H9 (cell line): ENCODE measurements around the gene THSD4. TPM values are rescaled to one million over a fixed set of nuclear protein-coding genes. Genes with fewer than 3 reads are reported as not detected.

Source experiments
- DNase-seq: peaks from one replicate; pipeline ENCODE4 v3.0.0-alpha.2; 2017
- H2AFZ ChIP-seq: one replicate; pipeline ENCODE4 v1.6.1; 2013; ENCODE audit warnings: mild to moderate bottlenecking, low read length, control low read depth, moderate library complexity
- H2AK5ac ChIP-seq: 2 replicates; pipeline ENCODE4 v1.6.1; 2013; ENCODE audit warnings: low read length, control low read depth, mixed read lengths; ENCODE audit not compliant: insufficient read length
- H2BK120ac ChIP-seq: one replicate; pipeline ENCODE4 v1.6.1; 2013; ENCODE audit warnings: low read depth, mild to moderate bottlenecking, low read length, control low read depth, inconsistent platforms; ENCODE audit not compliant: poor library complexity, severe bottlenecking
- H2BK12ac ChIP-seq: 2 replicates; pipeline ENCODE4 v1.6.1; 2013; ENCODE audit warnings: low read length, control low read depth, mixed read lengths, low read depth; ENCODE audit not compliant: insufficient read length
- H2BK15ac ChIP-seq: 2 replicates; pipeline ENCODE4 v1.6.1; 2013; ENCODE audit warnings: low read depth, low read length, control low read depth
- H2BK20ac ChIP-seq: one replicate; pipeline ENCODE4 v1.6.1; 2013; ENCODE audit warnings: low read depth, mild to moderate bottlenecking, low read length, control low read depth, inconsistent platforms; ENCODE audit not compliant: poor library complexity, severe bottlenecking
- H2BK5ac ChIP-seq: 2 replicates; pipeline ENCODE4 v1.6.1; 2013; ENCODE audit warnings: low read length, control low read depth, mixed read lengths; ENCODE audit not compliant: insufficient read length
- H3K14ac ChIP-seq: 2 replicates; pipeline ENCODE4 v1.6.1; 2013; ENCODE audit warnings: low read length, control low read depth; ENCODE audit not compliant: insufficient read depth
- H3K18ac ChIP-seq: 2 replicates; pipeline ENCODE4 v1.6.1; 2013; ENCODE audit warnings: low read depth, mild to moderate bottlenecking, mixed read lengths, low read length, control low read depth; ENCODE audit not compliant: insufficient read length
- H3K23ac ChIP-seq: 2 replicates; pipeline ENCODE4 v1.6.1; 2013; ENCODE audit warnings: low read length, control low read depth, mixed read lengths, low read depth; ENCODE audit not compliant: insufficient read length
- H3K23me2 ChIP-seq: 2 replicates; pipeline ENCODE4 v1.6.1; 2013; ENCODE audit warnings: low read depth, mild to moderate bottlenecking, mixed read lengths, low read length, control low read depth; ENCODE audit not compliant: insufficient read length, poor library complexity, severe bottlenecking
- H3K27ac ChIP-seq: 2 replicates; pipeline ENCODE4 v1.5.1; 2013; ENCODE audit warnings: low read length, control low read depth, mixed read lengths, low read depth; ENCODE audit not compliant: insufficient read length
- H3K27me3 ChIP-seq: 2 replicates; pipeline ENCODE4 v1.6.1; 2013; ENCODE audit warnings: low read length, control low read depth, inconsistent platforms; ENCODE audit not compliant: insufficient read depth
- H3K4ac ChIP-seq: 2 replicates; pipeline ENCODE4 v1.6.1; 2013; ENCODE audit warnings: low read depth, mild to moderate bottlenecking, control low read depth, inconsistent platforms, low read length, moderate library complexity
- H3K4me1 ChIP-seq: 2 replicates; pipeline ENCODE4 v1.6.1; 2013; ENCODE audit warnings: low read length, control low read depth, inconsistent platforms; ENCODE audit not compliant: insufficient read depth
- H3K4me2 ChIP-seq: 2 replicates; pipeline ENCODE4 v1.6.1; 2013; ENCODE audit warnings: low read length, control low read depth, mixed read lengths; ENCODE audit not compliant: insufficient read length, insufficient read depth
- H3K56ac ChIP-seq: 2 replicates; pipeline ENCODE4 v1.6.1; 2013; ENCODE audit warnings: low read depth, mild to moderate bottlenecking, mixed read lengths, low read length, control low read depth; ENCODE audit not compliant: insufficient read length
- H3K79me1 ChIP-seq: 2 replicates; pipeline ENCODE4 v1.6.1; 2013; ENCODE audit warnings: low read depth, mild to moderate bottlenecking, moderate library complexity, low read length, control low read depth, inconsistent platforms; ENCODE audit not compliant: insufficient read depth, poor library complexity, severe bottlenecking
- H3K79me2 ChIP-seq: 2 replicates; pipeline ENCODE4 v1.6.1; 2013; ENCODE audit warnings: low read length, control low read depth, inconsistent platforms; ENCODE audit not compliant: insufficient read depth
- H3K9ac ChIP-seq: 2 replicates; pipeline ENCODE4 v1.6.1; 2013; ENCODE audit warnings: low read length, control low read depth, mixed read lengths; ENCODE audit not compliant: insufficient read length; ENCODE audit errors: extremely low read depth
- H3K9me3 ChIP-seq: one replicate; pipeline ENCODE4 v1.6.1; 2013; ENCODE audit warnings: low read depth, low read length, inconsistent platforms; ENCODE audit not compliant: control insufficient read depth
- H3T11ph ChIP-seq: one replicate; pipeline ENCODE4 v1.6.1; 2013; ENCODE audit warnings: mild to moderate bottlenecking, low read length, control low read depth, inconsistent platforms
- H4K20me1 ChIP-seq: one replicate; pipeline ENCODE4 v1.6.1; 2013; ENCODE audit not compliant: control insufficient read depth, insufficient read length, insufficient read depth
- H4K5ac ChIP-seq: 2 replicates; pipeline ENCODE4 v1.6.1; 2013; ENCODE audit warnings: low read depth, mild to moderate bottlenecking, mixed read lengths, low read length, control low read depth; ENCODE audit not compliant: insufficient read length
- H4K8ac ChIP-seq: replicated peaks from 2 replicates; pipeline ENCODE4 v1.6.1; 2013; ENCODE audit warnings: low read length, control low read depth, mixed read lengths, low read depth; ENCODE audit not compliant: insufficient read length
- H4K91ac ChIP-seq: 2 replicates; pipeline ENCODE4 v1.6.1; 2013; ENCODE audit warnings: low read depth, mild to moderate bottlenecking, moderate library complexity, mixed read lengths, low read length, control low read depth; ENCODE audit not compliant: insufficient read length
- H3K27ac Mint-ChIP-seq, 3 experiments: 2 replicates in 2 of 3; 3 replicates in 1 of 3; pipeline ENCODE4 v1.8.0; 2020 to 2021; ENCODE audit warnings: mixed read lengths in 3 of 3, mild to moderate bottlenecking in 1 of 3, moderate library complexity in 1 of 3
- H3K27me3 Mint-ChIP-seq: 2 replicates; pipeline ENCODE4 v1.8.0; 2021; ENCODE audit warnings: low read depth, mild to moderate bottlenecking, moderate library complexity, mixed read lengths
- H3K36me3 Mint-ChIP-seq, 3 experiments: 2 replicates in 2 of 3; 3 replicates in 1 of 3; pipeline ENCODE4 v1.8.0; 2020 to 2021; ENCODE audit warnings: low read depth in 3 of 3, mixed read lengths in 3 of 3; ENCODE audit not compliant: insufficient read depth in 1 of 3
- H3K4me1 Mint-ChIP-seq, 2 experiments: 2 replicates each; pipeline ENCODE4 v1.8.0; 2020; ENCODE audit warnings: mixed read lengths in 2 of 2
- H3K4me3 Mint-ChIP-seq, 2 experiments: 2 replicates in 1 of 2; 3 replicates in 1 of 2; pipeline ENCODE4 v1.8.0; 2020 to 2021; ENCODE audit warnings: mild to moderate bottlenecking in 2 of 2, mixed read lengths in 2 of 2, moderate library complexity in 1 of 2
- H3K9me3 Mint-ChIP-seq, 2 experiments: 2 replicates in 1 of 2; 3 replicates in 1 of 2; pipeline ENCODE4 v1.8.0; 2020; ENCODE audit warnings: mild to moderate bottlenecking in 2 of 2, mixed read lengths in 2 of 2, moderate library complexity in 1 of 2
- CTCF ChIP-seq: fragments of 200-600 bp; sonication (generic); conservative IDR thresholded peaks from 3 replicates; pipeline ENCODE4 v1.8.0; 2021; ENCODE audit warnings: antibody characterized with exemption, mild to moderate bottlenecking
- WGBS: extraction: QIAGEN DNeasy Blood & Tissue Kit; methylation state at CpG from one replicate; pipeline ENCODE4 v1.1.7; 2013; ENCODE audit warnings: missing lambda C conversion rate, low lambda C conversion rate, mixed read lengths; ENCODE audit not compliant: insufficient read length; ENCODE audit errors: extremely low coverage; 5-methylcytosine and 5-hydroxymethylcytosine counted together
- total RNA-seq: library from RNA; stranded (reverse); gene quantifications from 2 replicates; pipeline ENCODE4 v1.2.1, GENCODE V29; 2021

Gene THSD4
- total RNA-seq, 1 experiment from 2014 or later: 5.5 TPM

- Histone ChIP-seq H2AFZ (no peak overlapping the region), H2BK15ac (no peak overlapping the region), H4K91ac (no peak overlapping the region), H3K9me3 (no peaks in the 10 kb centered on the region), H2AK5ac (no peak overlapping the region), H3T11ph (no peak overlapping the region), H3K14ac (no peak overlapping the region), H3K79me1 (no peaks in the 10 kb centered on the region), H3K23me2 (no peaks in the 10 kb centered on the region), H3K4ac (no peak overlapping the region), H2BK20ac (no peak overlapping the region), H3K23ac (no peak overlapping the region), H3K79me2 (no peaks in the 10 kb centered on the region), H3K56ac (no peak overlapping the region), H3K27ac (no peak overlapping the region), H4K20me1 (no peaks in the 10 kb centered on the region), H4K5ac (no peak overlapping the region), H3K4me1 (no peaks in the 10 kb centered on the region), H2BK12ac (no peak overlapping the region), H3K18ac (no peak overlapping the region), H4K8ac (no peak overlapping the region), H3K27me3 (no peaks in the 10 kb centered on the region), H2BK120ac (no peak overlapping the region), H3K9ac (no peak overlapping the region), H2BK5ac (no peak overlapping the region), H3K4me2 (no peak overlapping the region)
- no CpG with 5 or more reads among the region's 5 CpGs for WGBS
- Mint-ChIP-seq H3K36me3 (no peaks in the 10 kb centered on the region), H3K4me3 (no peak overlapping the region), H3K27me3 (no peaks in the 10 kb centered on the region), H3K27ac (no peak overlapping the region), H3K4me1 (peaks cover 6% of the 10 kb centered on the region in 2 experiments; a peak in 3 of 4 replicates), H3K9me3 (no peaks in the 10 kb centered on the region)
- DNase-seq: no peak
- no peak for TF ChIP-seq CTCF
Observed at GRCh38 chr15:71538181-71538580, 422.9 kb downstream of the THSD4 start.
